ENCODE measurements around the gene CCDC188. TPM values are rescaled to one million over a fixed set of nuclear protein-coding genes. Genes with fewer than 3 reads are reported as not detected.

The CCDC188 gene
- total and polyA plus RNA-seq, 2 donors (not counting 1 experiment from before 2014, with no cell fraction given): not detected

DNA sequence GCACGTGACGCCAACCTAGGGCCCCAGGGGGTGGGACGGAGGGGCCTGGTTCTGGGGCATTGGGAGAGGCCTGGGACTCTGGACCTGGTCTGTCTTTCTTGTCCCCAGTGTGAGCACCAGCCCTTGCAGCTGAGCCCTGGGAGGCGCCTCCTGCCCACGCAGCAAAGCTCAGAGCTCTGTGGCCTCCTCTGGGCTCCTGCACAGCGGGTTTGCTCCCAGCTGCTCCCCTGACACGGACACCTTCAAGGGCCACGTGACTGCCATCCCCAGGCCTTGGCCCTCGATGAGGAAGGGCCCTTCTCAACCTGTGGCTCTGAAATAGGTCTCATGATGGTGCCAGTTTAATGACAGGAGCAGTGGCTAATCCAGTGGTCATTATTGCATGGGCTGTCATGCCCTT, 31.5 kb upstream of the CCDC188 start:
- H3K9ac ChIP-seq (ENCODE audit: low read length): no peak overlapping the region
- no peaks in the 10 kb centered on the region for H3K4me1 Mint-ChIP-seq
- H3K9me3 Mint-ChIP-seq (ENCODE audit: insufficient read depth): no peaks in the 10 kb centered on the region
- DNase-seq (no peak), ATAC-seq (ENCODE audit: low read depth) (no peak)
- H2AFZ ChIP-seq (ENCODE audit: insufficient read depth, low read depth, low read length, poor library complexity, severe bottlenecking): no peak overlapping the region
- H3K36me3 ChIP-seq (replicated peaks in 1 of 2; ENCODE audit: control extremely low read depth in 1 of 2, control insufficient read depth in 1 of 2, extremely low read depth in 1 of 2, insufficient read depth in 2 of 2, low read length in 1 of 2): no peaks in the 10 kb centered on the region
- no peak overlapping the region for H3K4me3 ChIP-seq (ENCODE audit: control extremely low read depth in 1 of 5, extremely low read depth in 1 of 5, insufficient read depth in 1 of 5, low read depth in 2 of 5, low read length in 4 of 5)
- 87% methylated on average over 9 of the region's 9 CpGs for WGBS (ENCODE audit: insufficient coverage)
- no peaks in the 10 kb centered on the region for H3K79me2 ChIP-seq (ENCODE audit: control insufficient read depth, insufficient read depth, low read length)
- H3K27me3 Mint-ChIP-seq: no peaks in the 10 kb centered on the region
- no peaks in the 10 kb centered on the region for H3K27me3 ChIP-seq (replicated peaks in 1 of 4; ENCODE audit: control extremely low read depth in 1 of 4, control insufficient read depth in 3 of 4, insufficient read depth in 4 of 4, low read length in 3 of 4)
- H3K4me1 ChIP-seq (ENCODE audit: control insufficient read depth in 2 of 2, insufficient read depth in 2 of 2, low read length in 2 of 2): no peaks in the 10 kb centered on the region
- no peak overlapping the region for H3K4me2 ChIP-seq (replicated peaks; ENCODE audit: low read depth, low read length, poor library complexity, severe bottlenecking)
- TF ChIP-seq, protein P1, sequence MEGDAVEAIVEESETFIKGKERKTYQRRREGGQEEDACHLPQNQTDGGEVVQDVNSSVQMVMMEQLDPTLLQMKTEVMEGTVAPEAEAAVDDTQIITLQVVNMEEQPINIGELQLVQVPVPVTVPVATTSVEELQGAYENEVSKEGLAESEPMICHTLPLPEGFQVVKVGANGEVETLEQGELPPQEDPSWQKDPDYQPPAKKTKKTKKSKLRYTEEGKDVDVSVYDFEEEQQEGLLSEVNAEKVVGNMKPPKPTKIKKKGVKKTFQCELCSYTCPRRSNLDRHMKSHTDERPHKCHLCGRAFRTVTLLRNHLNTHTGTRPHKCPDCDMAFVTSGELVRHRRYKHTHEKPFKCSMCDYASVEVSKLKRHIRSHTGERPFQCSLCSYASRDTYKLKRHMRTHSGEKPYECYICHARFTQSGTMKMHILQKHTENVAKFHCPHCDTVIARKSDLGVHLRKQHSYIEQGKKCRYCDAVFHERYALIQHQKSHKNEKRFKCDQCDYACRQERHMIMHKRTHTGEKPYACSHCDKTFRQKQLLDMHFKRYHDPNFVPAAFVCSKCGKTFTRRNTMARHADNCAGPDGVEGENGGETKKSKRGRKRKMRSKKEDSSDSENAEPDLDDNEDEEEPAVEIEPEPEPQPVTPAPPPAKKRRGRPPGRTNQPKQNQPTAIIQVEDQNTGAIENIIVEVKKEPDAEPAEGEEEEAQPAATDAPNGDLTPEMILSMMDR (IDR thresholded peaks at IDR 0.05): no peak
- no peak for TF ChIP-seq EZH2 (IDR thresholded peaks at IDR 0.05; ENCODE audit: borderline replicate concordance, insufficient read depth, low read depth, low read length, poor library complexity, severe bottlenecking)
- H3K27ac ChIP-seq (ENCODE audit: low read length in 2 of 2): no peak overlapping the region
- POLR2A ChIA-PET: no interaction called here
- H3K9me3 ChIP-seq (ENCODE audit: control extremely low read depth in 1 of 3, control insufficient read depth in 2 of 3, insufficient read depth in 1 of 3, low read length in 2 of 3): no peaks in the 10 kb centered on the region
- H3K27ac Mint-ChIP-seq: no peak overlapping the region
- CTCF ChIA-PET: no interaction called here
- intact Hi-C loops (cut with micrococcal nuclease): no loop called here
- H3K4me3 Mint-ChIP-seq: no peak overlapping the region
- H4K20me1 ChIP-seq (ENCODE audit: control insufficient read depth, insufficient read depth, low read length, poor library complexity, severe bottlenecking): no peaks in the 10 kb centered on the region

DNA sequence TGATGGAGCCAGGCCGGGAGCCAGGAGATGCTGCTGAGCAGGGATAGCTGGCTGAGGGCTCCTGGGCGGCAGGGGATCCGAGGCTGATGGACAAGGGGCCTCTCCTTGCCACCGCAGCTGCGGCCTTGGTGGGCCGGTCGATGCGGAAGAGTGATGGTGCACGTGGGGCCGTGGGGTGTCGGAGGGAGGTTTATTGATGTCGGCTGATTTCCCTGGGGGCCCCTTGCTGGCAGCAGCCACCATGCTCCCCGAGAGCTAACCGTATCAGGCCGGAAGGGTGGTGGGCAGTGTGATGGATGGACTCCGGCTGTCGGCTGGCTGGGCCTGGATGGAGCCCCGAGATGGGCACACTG, 31.0 kb upstream of the CCDC188 start:
- Mint-ChIP-seq H3K27me3 (no peaks in the 10 kb centered on the region), H3K4me3 (no peak overlapping the region), H3K9me3 (ENCODE audit: insufficient read depth) (no peaks in the 10 kb centered on the region), H3K4me1 (no peaks in the 10 kb centered on the region), H3K27ac (no peak overlapping the region)
- POLR2A ChIA-PET: no interaction called here
- no peak for ATAC-seq (ENCODE audit: low read depth)
- Histone ChIP-seq H3K79me2 (ENCODE audit: control insufficient read depth, insufficient read depth, low read length) (no peaks in the 10 kb centered on the region), H3K4me1 (ENCODE audit: control insufficient read depth in 2 of 2, insufficient read depth in 2 of 2, low read length in 2 of 2) (no peaks in the 10 kb centered on the region), H3K9me3 (ENCODE audit: control extremely low read depth in 1 of 3, control insufficient read depth in 2 of 3, insufficient read depth in 1 of 3, low read length in 2 of 3) (no peaks in the 10 kb centered on the region), H3K9ac (ENCODE audit: low read length) (no peak overlapping the region), H3K27me3 (replicated peaks in 1 of 4; ENCODE audit: control extremely low read depth in 1 of 4, control insufficient read depth in 3 of 4, insufficient read depth in 4 of 4, low read length in 3 of 4) (no peaks in the 10 kb centered on the region), H2AFZ (ENCODE audit: insufficient read depth, low read depth, low read length, poor library complexity, severe bottlenecking) (no peak overlapping the region), H3K36me3 (replicated peaks in 1 of 2; ENCODE audit: control extremely low read depth in 1 of 2, control insufficient read depth in 1 of 2, extremely low read depth in 1 of 2, insufficient read depth in 2 of 2, low read length in 1 of 2) (no peaks in the 10 kb centered on the region), H3K4me3 (ENCODE audit: control extremely low read depth in 1 of 5, extremely low read depth in 1 of 5, insufficient read depth in 1 of 5, low read depth in 2 of 5, low read length in 4 of 5) (no peak overlapping the region), H3K27ac (ENCODE audit: low read length in 2 of 2) (no peak overlapping the region), H4K20me1 (ENCODE audit: control insufficient read depth, insufficient read depth, low read length, poor library complexity, severe bottlenecking) (no peaks in the 10 kb centered on the region), H3K4me2 (replicated peaks; ENCODE audit: low read depth, low read length, poor library complexity, severe bottlenecking) (no peak overlapping the region)
- DNase-seq: no peak
- 87% methylated on average over 18 of the region's 18 CpGs for WGBS (ENCODE audit: insufficient coverage)
- intact Hi-C loops (cut with micrococcal nuclease): no loop called here
- CTCF ChIA-PET: no interaction called here
- no peak for TF ChIP-seq EZH2 (IDR thresholded peaks at IDR 0.05; ENCODE audit: borderline replicate concordance, insufficient read depth, low read depth, low read length, poor library complexity, severe bottlenecking)
- TF ChIP-seq, protein P1 (IDR thresholded peaks at IDR 0.05): no peak
